Mucosa of descending colon (tissue), 3 donors: ENCODE results near the gene THSD7A. TPM values are rescaled to one million over a fixed set of nuclear protein-coding genes. Genes with fewer than 3 reads are reported as not detected.
A peak's percentile ranks its signal among the peaks of the same experiment; 100 is the strongest.

ENCODE experiments used
- ATAC-seq: fragments of 200-7000 bp; cut with Tn5 transposase; one replicate; pipeline ENCODE4 v1.9.1; 2020; ENCODE audit warnings: mild to moderate bottlenecking, moderate library complexity
- DNase-seq, 3 donors: peaks; one replicate each; pipeline ENCODE4 v3.0.0-alpha.2; 2020
- H3K36me3 ChIP-seq: fragments of 200-600 bp; one replicate; pipeline ENCODE4 v1.8.0; 2021; ENCODE audit warnings: low read depth, mild to moderate bottlenecking
- H3K4me1 ChIP-seq: fragments of 200-600 bp; one replicate; pipeline ENCODE4 v1.8.0; 2021; ENCODE audit warnings: low read depth, mild to moderate bottlenecking
- H3K4me3 ChIP-seq: fragments of 200-600 bp; one replicate; pipeline ENCODE4 v1.8.0; 2021; ENCODE audit warnings: mild to moderate bottlenecking
- H3K9me3 ChIP-seq: fragments of 200-600 bp; one replicate; pipeline ENCODE4 v1.8.0; 2021; ENCODE audit warnings: mild to moderate bottlenecking
- intact Hi-C, 2 donors: fragments of 100-400 bp; cut with DNase I in 1 of 2; cut with micrococcal nuclease in 1 of 2; formaldehyde crosslinking; loops; one replicate each; pipeline versions ENCODE4 v1.11.0 to v1.11.1; 2022; cut with DNase I, micrococcal nuclease
- total RNA-seq, 3 donors: library from RNA; stranded (reverse); fragmentation: NEBNext Ultra II Directional in 2 of 3; extraction: Animal tissue kit (Norgen Biotek cat#: 25700) in 2 of 3; gene quantifications; one replicate each; pipeline versions ENCODE4 v1.2.1 to v1.2.4, GENCODE V29; 2021 to 2023
- TF ChIP-seq, protein P1 (sequence below): fragments of 200-600 bp; IDR thresholded peaks from one replicate; pipeline ENCODE4 v1.8.0; 2022; ENCODE audit warnings: antibody characterized with exemption, mild to moderate bottlenecking
- donor health status: DM: no; HTN: no; CAD: no; lungs with moderate emphysema.
- donor health status: DM: no; HTN: no; CAD: no.
- donor health status: DM: no; HTN: yes; CAD: no.

Gene THSD7A
- total RNA-seq, 3 donors from 2014 or later: 1.0 to 5.4 (median 3.4) TPM

DNA sequence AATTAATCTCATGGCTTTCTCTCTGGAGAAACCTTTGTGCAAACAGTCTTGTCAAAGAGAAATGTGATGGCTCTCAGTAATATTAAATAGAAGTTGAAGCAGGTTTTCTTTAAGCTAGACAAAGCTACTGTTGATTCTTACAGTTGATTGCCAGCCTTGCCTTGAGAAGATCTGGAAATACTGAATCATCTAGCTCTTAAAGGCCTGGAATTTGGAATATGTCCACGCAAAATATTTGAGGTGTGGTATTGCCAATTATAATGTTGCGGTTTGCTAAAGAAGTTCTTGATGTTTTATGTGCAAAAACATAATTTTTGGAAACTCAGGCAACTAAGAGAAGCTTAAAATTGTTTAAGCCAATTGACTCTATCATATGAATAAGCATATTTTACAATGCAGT, 486.4 kb downstream of the THSD7A start:
- no peak for ATAC-seq
- no peak for DNase-seq
- no peaks in the 10 kb centered on the region for H3K36me3 ChIP-seq
- no peak overlapping the region for H3K4me3 ChIP-seq
- TF ChIP-seq, protein P1, sequence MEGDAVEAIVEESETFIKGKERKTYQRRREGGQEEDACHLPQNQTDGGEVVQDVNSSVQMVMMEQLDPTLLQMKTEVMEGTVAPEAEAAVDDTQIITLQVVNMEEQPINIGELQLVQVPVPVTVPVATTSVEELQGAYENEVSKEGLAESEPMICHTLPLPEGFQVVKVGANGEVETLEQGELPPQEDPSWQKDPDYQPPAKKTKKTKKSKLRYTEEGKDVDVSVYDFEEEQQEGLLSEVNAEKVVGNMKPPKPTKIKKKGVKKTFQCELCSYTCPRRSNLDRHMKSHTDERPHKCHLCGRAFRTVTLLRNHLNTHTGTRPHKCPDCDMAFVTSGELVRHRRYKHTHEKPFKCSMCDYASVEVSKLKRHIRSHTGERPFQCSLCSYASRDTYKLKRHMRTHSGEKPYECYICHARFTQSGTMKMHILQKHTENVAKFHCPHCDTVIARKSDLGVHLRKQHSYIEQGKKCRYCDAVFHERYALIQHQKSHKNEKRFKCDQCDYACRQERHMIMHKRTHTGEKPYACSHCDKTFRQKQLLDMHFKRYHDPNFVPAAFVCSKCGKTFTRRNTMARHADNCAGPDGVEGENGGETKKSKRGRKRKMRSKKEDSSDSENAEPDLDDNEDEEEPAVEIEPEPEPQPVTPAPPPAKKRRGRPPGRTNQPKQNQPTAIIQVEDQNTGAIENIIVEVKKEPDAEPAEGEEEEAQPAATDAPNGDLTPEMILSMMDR: no peak
- no peaks in the 10 kb centered on the region for H3K9me3 ChIP-seq
- intact Hi-C loops: no loop called here
- no peaks in the 10 kb centered on the region for H3K4me1 ChIP-seq

DNA sequence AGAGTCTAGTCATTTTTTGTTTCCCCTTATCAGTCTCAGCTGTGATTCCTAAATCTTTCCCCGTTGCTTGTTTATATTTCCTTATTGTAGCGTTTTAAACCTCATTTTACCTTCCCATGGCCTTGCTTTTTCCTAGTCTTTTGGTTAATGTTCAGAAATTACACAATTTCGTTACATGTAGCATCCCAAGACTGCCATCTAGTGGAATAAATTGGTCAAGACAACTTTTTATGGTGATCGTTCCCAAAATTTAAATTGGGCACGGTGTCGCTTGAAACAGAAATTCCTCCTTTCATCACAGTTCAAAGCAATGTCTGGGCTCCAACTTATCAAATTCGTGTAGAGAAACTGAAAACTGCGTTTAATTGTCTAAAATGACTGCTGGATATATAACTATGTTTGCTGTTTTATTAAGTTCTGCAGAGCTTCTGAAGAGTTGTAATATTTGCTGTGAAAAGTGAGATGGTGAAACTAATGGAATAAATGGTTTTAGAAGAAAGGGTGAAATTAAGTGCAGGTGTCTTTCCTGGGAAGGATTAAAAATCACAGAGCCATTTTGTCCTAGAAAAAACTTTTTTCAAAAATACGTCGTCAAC, 488.1 kb downstream of the THSD7A start:
- Histone ChIP-seq H3K36me3 (no peaks in the 10 kb centered on the region), H3K4me3 (no peak overlapping the region), H3K9me3 (no peaks in the 10 kb centered on the region), H3K4me1 (no peaks in the 10 kb centered on the region)
- DNase-seq: peak in 1 of 3 donors; percentile 20
- TF ChIP-seq, protein P1: no peak
- no peak for ATAC-seq
- intact Hi-C loops: no loop called here

DNA sequence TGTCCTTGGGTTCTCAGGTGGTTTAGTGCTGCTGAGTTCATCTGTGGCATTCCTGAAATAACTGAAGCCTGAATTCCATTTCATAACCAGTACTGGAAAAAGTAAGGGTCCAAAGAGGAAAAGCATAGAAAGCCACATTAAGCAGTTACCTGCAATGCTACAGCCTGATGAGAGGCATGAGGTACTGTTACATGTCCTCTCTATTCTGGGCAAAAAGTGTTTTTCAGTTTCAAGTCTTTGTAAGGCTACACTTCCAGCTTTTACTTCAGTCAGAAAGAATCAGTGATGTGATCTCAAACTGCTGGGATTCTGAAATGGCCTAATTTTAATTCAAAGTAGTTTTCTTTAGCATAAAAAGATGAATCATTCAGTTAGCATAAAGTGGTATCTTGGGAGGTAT, 488.9 kb downstream of the THSD7A start:
- H3K9me3 ChIP-seq: no peaks in the 10 kb centered on the region
- no peak overlapping the region for H3K4me3 ChIP-seq
- no peaks in the 10 kb centered on the region for H3K4me1 ChIP-seq
- DNase-seq (no peak), ATAC-seq (no peak)
- intact Hi-C loops: no loop called here
- TF ChIP-seq, protein P1: no peak
- no peaks in the 10 kb centered on the region for H3K36me3 ChIP-seq

DNA sequence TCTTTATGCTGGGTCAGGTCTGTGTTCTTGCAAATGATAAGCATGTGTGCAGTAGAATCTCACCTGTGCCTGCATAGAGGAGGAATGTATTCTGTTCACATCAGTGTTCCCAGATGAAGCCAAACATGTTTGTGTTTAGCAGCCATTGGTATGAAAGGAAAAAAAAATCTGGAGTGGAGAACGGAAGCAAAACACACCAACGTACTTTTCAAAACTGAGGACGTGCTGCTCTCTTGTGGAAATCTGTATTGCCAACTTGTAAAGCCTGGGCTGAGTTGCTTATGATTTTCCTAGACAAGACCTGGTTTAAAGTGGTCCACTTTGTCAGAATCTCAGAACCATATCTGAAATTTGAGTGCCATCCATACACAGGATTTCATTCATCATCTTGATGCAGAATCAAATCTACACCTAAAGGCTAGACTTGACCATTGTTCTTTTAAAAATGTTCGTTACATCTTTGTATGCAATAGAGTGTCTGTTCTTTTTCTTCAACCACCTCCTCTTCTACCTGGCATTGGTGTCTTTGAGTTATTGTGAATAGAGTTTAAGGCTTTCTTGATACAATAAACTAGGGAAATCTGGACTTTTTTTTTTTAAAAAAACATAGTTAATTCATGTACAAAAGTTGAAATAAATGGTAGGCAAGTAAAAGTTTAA, 490.6 kb downstream of the THSD7A start:
- DNase-seq (peak in 1 of 3 donors; percentile 3), ATAC-seq (no peak)
- H3K9me3 ChIP-seq: no peaks in the 10 kb centered on the region
- H3K4me3 ChIP-seq: no peak overlapping the region
- TF ChIP-seq, protein P1: no peak
- H3K4me1 ChIP-seq: no peaks in the 10 kb centered on the region
- intact Hi-C loops: no loop called here
- no peaks in the 10 kb centered on the region for H3K36me3 ChIP-seq

DNA sequence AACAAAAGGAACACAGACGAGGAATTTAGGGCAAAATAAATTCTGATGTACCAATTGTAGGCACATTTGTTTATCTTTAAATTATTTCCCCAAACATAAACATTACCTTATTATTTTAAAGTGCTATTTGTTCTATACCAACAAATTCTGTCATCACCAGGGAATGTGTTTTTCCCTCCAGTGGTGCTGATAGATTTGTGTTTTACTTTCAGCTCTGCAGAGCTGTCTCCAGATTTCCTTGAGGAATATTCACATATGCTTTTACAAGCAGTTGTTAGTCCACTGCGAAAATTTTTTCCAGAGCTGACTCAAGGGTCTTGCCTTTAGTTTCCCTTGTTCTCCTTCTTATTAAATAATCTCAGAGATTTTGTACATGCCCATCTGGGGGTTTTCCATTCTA, 495.6 kb downstream of the THSD7A start:
- intact Hi-C loops: no loop called here
- TF ChIP-seq, protein P1: no peak
- Histone ChIP-seq H3K36me3 (no peaks in the 10 kb centered on the region), H3K4me3 (no peak overlapping the region), H3K4me1 (no peaks in the 10 kb centered on the region), H3K9me3 (no peaks in the 10 kb centered on the region)
- DNase-seq (no peak), ATAC-seq (no peak)
